Measurements from ENCODE around the gene S100A12. TPM values are rescaled to one million over a fixed set of nuclear protein-coding genes. Genes with fewer than 3 reads are reported as not detected.

S100A12 gene
- total RNA-seq, 1 experiment from 2014 or later = not detected

DNA sequence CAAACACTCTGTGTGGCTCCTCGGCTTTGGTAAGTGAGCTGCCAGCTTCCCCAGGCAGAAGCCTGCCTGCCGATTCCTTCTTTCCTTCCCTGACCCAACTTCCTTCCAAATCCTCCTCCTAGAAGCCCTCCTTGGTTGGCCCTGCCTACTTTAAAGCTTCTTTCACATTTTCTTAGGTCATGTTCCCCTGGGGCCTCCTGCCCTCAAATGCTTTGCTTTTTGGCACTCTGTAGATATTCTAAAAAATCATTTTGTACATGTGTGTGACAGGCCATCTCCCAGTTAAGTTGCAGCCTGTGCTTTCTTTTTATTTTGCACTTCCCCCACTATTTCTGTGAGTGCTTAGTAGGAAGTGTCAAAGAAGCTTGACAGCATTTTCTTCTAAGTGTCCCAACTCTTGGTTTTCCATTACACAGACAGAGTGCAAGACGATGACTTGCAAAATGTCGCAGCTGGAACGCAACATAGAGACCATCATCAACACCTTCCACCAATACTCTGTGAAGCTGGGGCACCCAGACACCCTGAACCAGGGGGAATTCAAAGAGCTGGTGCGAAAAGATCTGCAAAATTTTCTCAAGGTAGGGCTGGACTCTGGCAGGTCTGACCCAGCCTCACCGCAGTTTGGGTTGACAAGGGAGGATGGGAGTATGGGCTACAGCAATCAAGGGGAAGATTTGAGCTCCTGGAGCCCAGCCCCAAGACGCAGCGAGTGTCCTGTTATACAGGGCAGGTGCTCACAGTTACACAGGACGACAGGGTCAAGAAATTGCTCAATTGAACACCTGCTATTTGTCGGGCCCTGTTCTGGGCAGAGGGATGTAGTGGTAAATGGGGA is 17.3 kb downstream of the S100A12 start, which contains the start of gene S100A9:
Gene S100A9, plus strand, starts transcription at position 2 of the 838 bp plus-strand sequence. Its CDS starts 430 bp downstream, at position 432.
- H3K27me3 ChIP-seq (ENCODE audit: insufficient read depth, low read depth) = no peaks in the 10 kb centered on the region
- CTCF ChIA-PET = interaction anchor here (1.2 to 1.3 kb wide), 2 partner anchors 137 to 210 kb away, joined by 4 to 5 read pairs; no protein-coding TSS in a partner anchor
- peaks cover 62% of the 10 kb centered on the region for H3K4me1 ChIP-seq (replicated peaks; ENCODE audit: insufficient read depth)
- peak within 1 kb of the TSS; percentile 93 for H3K4me3 ChIP-seq
- no peaks in the 10 kb centered on the region for H3K9me2 ChIP-seq (ENCODE audit: insufficient read depth)
- peak within 1 kb of the TSS; percentile 97 for H3K4me2 ChIP-seq
- peaks cover 79% of the 10 kb centered on the region for H3F3A ChIP-seq (ENCODE audit: insufficient read depth, low read depth)
- POLR2A ChIA-PET (ENCODE audit: unreplicated experiment) = no interaction called here
- intact Hi-C loops (cut with micrococcal nuclease; ENCODE audit: unreplicated experiment) = loop anchor here (1.0 to 10.0 kb wide), 2 partner anchors 7 to 317 kb away; partner anchors contain the start of genes ILF2 and NPR1
- no peaks in the 10 kb centered on the region for H4K20me1 ChIP-seq (ENCODE audit: insufficient read depth)
- no peak for TF ChIP-seq EZH2 (IDR thresholded peaks at IDR 0.05; ENCODE audit: low read depth)
- TF ChIP-seq, protein P1, sequence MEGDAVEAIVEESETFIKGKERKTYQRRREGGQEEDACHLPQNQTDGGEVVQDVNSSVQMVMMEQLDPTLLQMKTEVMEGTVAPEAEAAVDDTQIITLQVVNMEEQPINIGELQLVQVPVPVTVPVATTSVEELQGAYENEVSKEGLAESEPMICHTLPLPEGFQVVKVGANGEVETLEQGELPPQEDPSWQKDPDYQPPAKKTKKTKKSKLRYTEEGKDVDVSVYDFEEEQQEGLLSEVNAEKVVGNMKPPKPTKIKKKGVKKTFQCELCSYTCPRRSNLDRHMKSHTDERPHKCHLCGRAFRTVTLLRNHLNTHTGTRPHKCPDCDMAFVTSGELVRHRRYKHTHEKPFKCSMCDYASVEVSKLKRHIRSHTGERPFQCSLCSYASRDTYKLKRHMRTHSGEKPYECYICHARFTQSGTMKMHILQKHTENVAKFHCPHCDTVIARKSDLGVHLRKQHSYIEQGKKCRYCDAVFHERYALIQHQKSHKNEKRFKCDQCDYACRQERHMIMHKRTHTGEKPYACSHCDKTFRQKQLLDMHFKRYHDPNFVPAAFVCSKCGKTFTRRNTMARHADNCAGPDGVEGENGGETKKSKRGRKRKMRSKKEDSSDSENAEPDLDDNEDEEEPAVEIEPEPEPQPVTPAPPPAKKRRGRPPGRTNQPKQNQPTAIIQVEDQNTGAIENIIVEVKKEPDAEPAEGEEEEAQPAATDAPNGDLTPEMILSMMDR (conservative IDR thresholded peaks at IDR 0.05) = no peak
- H3K9me3 ChIP-seq (ENCODE audit: insufficient read depth, low read depth) = peaks cover 3% of the 10 kb centered on the region; the same call in 1 of the 2 replicates
- peaks cover 25% of the 10 kb centered on the region for H3K79me2 ChIP-seq (ENCODE audit: low read depth)
- BruUV-seq (replicated peaks) = TSS peak; percentile 87
- peak in 1 of 2 experiments; percentile 41 for DNase-seq
- peaks cover 19% of the 10 kb centered on the region for H3K36me3 ChIP-seq (ENCODE audit: low read depth)
- no peak within 1 kb of the TSS for H2AFZ ChIP-seq
- peak within 1 kb of the TSS; percentile 98 for H3K27ac ChIP-seq

- ChIA-PET CTCF (interaction anchor here (1.2 to 1.3 kb wide), 2 partner anchors 137 to 211 kb away, joined by 4 to 5 read pairs; no protein-coding TSS in a partner anchor), POLR2A (ENCODE audit: unreplicated experiment) (no interaction called here)
- Histone ChIP-seq H3F3A (ENCODE audit: insufficient read depth, low read depth) (peaks cover 71% of the 10 kb centered on the region), H3K4me2 (peak overlapping the region; percentile 97), H3K27me3 (ENCODE audit: insufficient read depth, low read depth) (no peaks in the 10 kb centered on the region), H3K4me1 (replicated peaks; ENCODE audit: insufficient read depth) (peaks cover 59% of the 10 kb centered on the region), H2AFZ (no peak overlapping the region), H4K20me1 (ENCODE audit: insufficient read depth) (no peaks in the 10 kb centered on the region), H3K27ac (peak overlapping the region; percentile 98), H3K79me2 (ENCODE audit: low read depth) (peaks cover 25% of the 10 kb centered on the region), H3K36me3 (ENCODE audit: low read depth) (peaks cover 19% of the 10 kb centered on the region), H3K9me3 (ENCODE audit: insufficient read depth, low read depth) (peaks cover 3% of the 10 kb centered on the region; the same call in 1 of the 2 replicates), H3K4me3 (peak overlapping the region; percentile 93), H3K9me2 (ENCODE audit: insufficient read depth) (no peaks in the 10 kb centered on the region)
- BruUV-seq (replicated peaks) = no TSS peak
- intact Hi-C loops (cut with micrococcal nuclease; ENCODE audit: unreplicated experiment) = loop anchor here (1.0 to 10.0 kb wide), 2 partner anchors 8 to 318 kb away; partner anchors contain the start of genes ILF2 and NPR1
- DNase-seq = peak; percentile 62 to 94
- TF ChIP-seq EZH2 (IDR thresholded peaks at IDR 0.05; ENCODE audit: low read depth) = no peak
- TF ChIP-seq, protein P1 (conservative IDR thresholded peaks at IDR 0.05) = 0 out of 2 replicates have a peak, but pooled peaks have one; percentile 3
Measured at GRCh38 chr1:153357076-153357852, 18.2 kb downstream of the S100A12 start.
